ENCODE measurements around the gene RAB34.

The RAB34 gene

DNA sequence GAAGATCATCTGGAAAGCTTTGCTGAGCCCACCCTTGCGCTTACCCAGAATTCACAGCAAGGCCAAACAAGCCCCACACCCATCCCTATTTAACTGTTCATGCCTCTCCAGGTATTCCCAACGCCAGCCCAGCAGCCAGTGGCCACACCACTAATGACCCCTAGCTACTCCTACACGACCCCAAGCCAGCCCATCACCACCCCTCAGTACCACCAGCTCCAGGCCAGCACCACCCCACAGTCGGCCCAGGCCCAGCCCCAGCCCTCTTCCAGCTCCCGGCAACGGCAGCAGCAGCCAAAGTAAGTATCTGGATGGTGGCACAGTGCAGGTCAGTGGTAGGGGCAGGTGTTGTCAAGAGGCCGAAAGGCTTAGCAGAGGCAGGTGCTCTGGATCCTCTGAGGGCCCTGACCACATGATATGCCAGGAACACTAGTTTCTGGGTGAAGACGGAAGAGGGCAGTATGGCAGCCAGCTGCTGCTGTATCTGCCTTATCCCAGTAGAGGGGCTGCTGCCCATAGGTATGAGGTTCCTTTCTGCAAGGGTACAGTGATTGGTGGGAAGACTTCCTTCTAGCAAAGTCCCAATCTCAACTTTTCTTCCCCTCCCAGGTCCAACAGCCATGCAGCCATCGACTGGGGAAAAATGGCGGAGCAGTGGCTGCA is 16.7 kb downstream of the RAB34 start:
- Histone ChIP-seq H3K27me3 (ENCODE audit: control insufficient read depth, insufficient read depth, low read length) (no peaks in the 10 kb centered on the region), H3K9ac (ENCODE audit: low read depth, low read length) (no peak overlapping the region), H3K36me3 (ENCODE audit: control insufficient read depth, insufficient read depth, low read length) (peaks cover 91% of the 10 kb centered on the region), H3K4me1 (ENCODE audit: control insufficient read depth, insufficient read depth, low read length) (no peaks in the 10 kb centered on the region), H3K9me3 (ENCODE audit: control insufficient read depth, insufficient read depth, low read length) (no peaks in the 10 kb centered on the region), H3K4me3 (ENCODE audit: low read depth, low read length) (no peak overlapping the region)

- Histone ChIP-seq H3K9me3 (ENCODE audit: control insufficient read depth, insufficient read depth, low read length) (no peaks in the 10 kb centered on the region), H3K4me3 (ENCODE audit: low read depth, low read length) (no peak overlapping the region), H3K27me3 (ENCODE audit: control insufficient read depth, insufficient read depth, low read length) (no peaks in the 10 kb centered on the region), H3K36me3 (ENCODE audit: control insufficient read depth, insufficient read depth, low read length) (peaks cover 91% of the 10 kb centered on the region), H3K4me1 (ENCODE audit: control insufficient read depth, insufficient read depth, low read length) (no peaks in the 10 kb centered on the region), H3K9ac (ENCODE audit: low read depth, low read length) (no peak overlapping the region)
Observed at GRCh38 chr17:28700278-28700677, 17.4 kb downstream of the RAB34 start.

DNA sequence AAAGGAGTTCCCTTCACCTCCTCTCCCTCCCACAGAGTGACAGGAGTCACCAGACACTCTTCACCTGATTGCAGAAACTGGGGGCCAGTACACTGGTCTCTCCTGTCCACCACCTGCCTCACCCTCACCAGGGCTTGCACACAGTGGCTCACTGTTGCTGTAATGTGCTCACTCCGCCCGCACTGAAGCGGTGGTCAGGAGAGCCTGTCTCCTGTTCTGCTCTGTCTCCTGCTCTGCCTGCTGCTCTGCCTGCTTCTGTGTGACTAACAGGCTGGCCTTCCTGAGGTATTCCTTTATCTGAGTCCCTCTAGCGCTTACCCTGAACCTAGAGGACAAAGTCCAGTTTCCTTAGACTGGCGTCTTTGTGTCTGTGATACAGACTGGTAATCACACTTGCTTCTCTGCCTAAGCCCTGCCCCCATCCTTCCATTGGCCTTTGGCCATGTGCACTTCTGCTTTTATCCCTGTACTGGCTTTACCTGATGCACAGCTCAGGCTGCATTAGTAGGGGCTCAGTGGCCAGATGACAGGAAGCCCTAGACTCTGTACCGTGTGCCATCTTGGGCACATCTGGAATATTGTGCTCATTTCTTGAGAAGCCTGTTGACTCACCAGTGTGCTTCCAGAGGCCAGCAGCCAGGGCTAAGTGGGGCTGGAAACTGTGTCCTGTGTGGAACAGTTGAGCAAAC is 19.3 kb downstream of the RAB34 start:
- Histone ChIP-seq H3K4me3 (ENCODE audit: low read depth, low read length) (no peak overlapping the region), H3K4me1 (ENCODE audit: control insufficient read depth, insufficient read depth, low read length) (no peaks in the 10 kb centered on the region), H3K36me3 (ENCODE audit: control insufficient read depth, insufficient read depth, low read length) (peaks cover 86% of the 10 kb centered on the region), H3K9ac (ENCODE audit: low read depth, low read length) (no peak overlapping the region), H3K9me3 (ENCODE audit: control insufficient read depth, insufficient read depth, low read length) (no peaks in the 10 kb centered on the region), H3K27me3 (ENCODE audit: control insufficient read depth, insufficient read depth, low read length) (no peaks in the 10 kb centered on the region)

DNA sequence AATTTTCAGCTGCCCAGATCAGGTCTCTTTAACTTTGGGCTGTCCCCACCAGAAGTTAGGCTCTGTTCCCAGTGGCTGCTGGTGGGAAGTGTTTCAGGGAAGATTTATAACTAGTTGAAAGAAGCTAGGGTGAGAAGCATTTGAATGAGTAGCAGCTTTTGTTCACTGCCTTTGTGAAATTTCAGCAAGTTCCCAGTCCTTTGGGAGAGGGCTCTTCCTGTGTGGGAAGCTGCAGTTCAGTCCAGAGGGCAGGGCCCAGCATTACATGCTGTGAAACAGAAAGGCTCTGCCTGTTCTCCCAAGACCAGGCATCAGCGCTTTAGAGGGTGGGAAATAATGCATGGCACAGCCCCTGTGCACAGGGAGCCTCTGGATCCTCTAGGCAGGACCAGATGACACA is 23.8 kb downstream of the RAB34 start:
- H3K4me1 ChIP-seq (ENCODE audit: control insufficient read depth, insufficient read depth, low read length) = no peaks in the 10 kb centered on the region
- H3K27me3 ChIP-seq (ENCODE audit: control insufficient read depth, insufficient read depth, low read length) = no peaks in the 10 kb centered on the region
- no peak overlapping the region for H3K4me3 ChIP-seq (ENCODE audit: low read depth, low read length)
- peaks cover 70% of the 10 kb centered on the region for H3K36me3 ChIP-seq (ENCODE audit: control insufficient read depth, insufficient read depth, low read length)
- no peaks in the 10 kb centered on the region for H3K9me3 ChIP-seq (ENCODE audit: control insufficient read depth, insufficient read depth, low read length)
- no peak overlapping the region for H3K9ac ChIP-seq (ENCODE audit: low read depth, low read length)

- Histone ChIP-seq H3K9me3 (ENCODE audit: control insufficient read depth, insufficient read depth, low read length) (no peaks in the 10 kb centered on the region), H3K27me3 (ENCODE audit: control insufficient read depth, insufficient read depth, low read length) (no peaks in the 10 kb centered on the region), H3K9ac (ENCODE audit: low read depth, low read length) (no peak overlapping the region), H3K4me3 (ENCODE audit: low read depth, low read length) (no peak overlapping the region), H3K36me3 (ENCODE audit: control insufficient read depth, insufficient read depth, low read length) (peaks cover 63% of the 10 kb centered on the region), H3K4me1 (ENCODE audit: control insufficient read depth, insufficient read depth, low read length) (no peaks in the 10 kb centered on the region)
Observed at GRCh38 chr17:28689011-28689410, 28.7 kb downstream of the RAB34 start.

- no peaks in the 10 kb centered on the region for H3K9me3 ChIP-seq (ENCODE audit: control insufficient read depth, insufficient read depth, low read length)
- no peak overlapping the region for H3K4me3 ChIP-seq (ENCODE audit: low read depth, low read length)
- H3K27me3 ChIP-seq (ENCODE audit: control insufficient read depth, insufficient read depth, low read length) = no peaks in the 10 kb centered on the region
- H3K36me3 ChIP-seq (ENCODE audit: control insufficient read depth, insufficient read depth, low read length) = peaks cover 65% of the 10 kb centered on the region
- no peaks in the 10 kb centered on the region for H3K4me1 ChIP-seq (ENCODE audit: control insufficient read depth, insufficient read depth, low read length)
- no peak overlapping the region for H3K9ac ChIP-seq (ENCODE audit: low read depth, low read length)
Observed at GRCh38 chr17:28688481-28688880, 29.2 kb downstream of the RAB34 start.

DNA sequence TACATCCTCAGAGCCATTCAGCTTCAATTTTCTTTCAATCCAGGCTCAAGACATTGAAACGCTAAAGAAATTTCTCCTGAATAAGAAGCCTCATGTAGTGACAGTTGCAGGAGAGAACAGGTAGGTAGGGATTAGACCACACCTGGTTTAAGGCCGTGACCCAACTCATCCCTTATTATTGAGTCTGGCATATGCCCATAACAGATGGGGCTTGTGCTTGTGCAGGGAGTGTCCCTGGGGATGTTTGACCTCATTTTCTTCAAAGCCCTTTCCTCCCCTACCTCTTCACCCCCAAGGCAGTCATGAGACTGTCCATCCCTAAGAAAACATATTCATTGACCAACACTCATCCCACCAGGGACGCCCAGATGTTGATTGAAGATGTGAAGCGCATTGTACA is 31.4 kb downstream of the RAB34 start:
- Histone ChIP-seq H3K9me3 (ENCODE audit: control insufficient read depth, insufficient read depth, low read length) (no peaks in the 10 kb centered on the region), H3K4me3 (ENCODE audit: low read depth, low read length) (no peak overlapping the region), H3K27me3 (ENCODE audit: control insufficient read depth, insufficient read depth, low read length) (no peaks in the 10 kb centered on the region), H3K9ac (ENCODE audit: low read depth, low read length) (no peak overlapping the region), H3K36me3 (ENCODE audit: control insufficient read depth, insufficient read depth, low read length) (peaks cover 80% of the 10 kb centered on the region), H3K4me1 (ENCODE audit: control insufficient read depth, insufficient read depth, low read length) (no peaks in the 10 kb centered on the region)

DNA sequence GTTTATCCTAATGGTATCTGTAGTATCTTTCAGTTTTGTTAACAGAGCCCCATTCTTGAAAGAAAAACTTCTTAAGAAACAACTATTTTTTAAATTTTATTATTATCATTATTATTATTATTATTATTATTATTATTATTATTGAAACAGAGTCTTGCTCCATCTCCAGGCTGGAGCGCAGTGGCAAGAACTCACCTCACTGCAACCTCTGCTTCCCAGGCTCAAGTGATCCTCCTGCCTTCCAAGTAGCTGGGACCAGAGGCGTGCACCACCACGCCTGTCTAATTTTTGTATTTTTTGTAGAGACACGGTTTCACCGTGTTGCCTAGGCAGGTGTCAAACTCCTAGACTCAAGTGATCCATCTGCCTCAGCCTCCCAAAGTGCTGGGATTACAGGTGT is 32.3 kb downstream of the RAB34 start:
- H3K27me3 ChIP-seq (ENCODE audit: control insufficient read depth, insufficient read depth, low read length) = no peaks in the 10 kb centered on the region
- H3K4me3 ChIP-seq (ENCODE audit: low read depth, low read length) = no peak overlapping the region
- no peaks in the 10 kb centered on the region for H3K4me1 ChIP-seq (ENCODE audit: control insufficient read depth, insufficient read depth, low read length)
- H3K9me3 ChIP-seq (ENCODE audit: control insufficient read depth, insufficient read depth, low read length) = no peaks in the 10 kb centered on the region
- no peak overlapping the region for H3K9ac ChIP-seq (ENCODE audit: low read depth, low read length)
- peaks cover 78% of the 10 kb centered on the region for H3K36me3 ChIP-seq (ENCODE audit: control insufficient read depth, insufficient read depth, low read length)

- H3K4me1 ChIP-seq (ENCODE audit: control insufficient read depth, insufficient read depth, low read length) = no peaks in the 10 kb centered on the region
- no peak overlapping the region for H3K4me3 ChIP-seq (ENCODE audit: low read depth, low read length)
- no peaks in the 10 kb centered on the region for H3K27me3 ChIP-seq (ENCODE audit: control insufficient read depth, insufficient read depth, low read length)
- H3K9ac ChIP-seq (ENCODE audit: low read depth, low read length) = no peak overlapping the region
- H3K36me3 ChIP-seq (ENCODE audit: control insufficient read depth, insufficient read depth, low read length) = peaks cover 74% of the 10 kb centered on the region
- H3K9me3 ChIP-seq (ENCODE audit: control insufficient read depth, insufficient read depth, low read length) = no peaks in the 10 kb centered on the region
Observed at GRCh38 chr17:28684963-28685362, 32.7 kb downstream of the RAB34 start.

DNA sequence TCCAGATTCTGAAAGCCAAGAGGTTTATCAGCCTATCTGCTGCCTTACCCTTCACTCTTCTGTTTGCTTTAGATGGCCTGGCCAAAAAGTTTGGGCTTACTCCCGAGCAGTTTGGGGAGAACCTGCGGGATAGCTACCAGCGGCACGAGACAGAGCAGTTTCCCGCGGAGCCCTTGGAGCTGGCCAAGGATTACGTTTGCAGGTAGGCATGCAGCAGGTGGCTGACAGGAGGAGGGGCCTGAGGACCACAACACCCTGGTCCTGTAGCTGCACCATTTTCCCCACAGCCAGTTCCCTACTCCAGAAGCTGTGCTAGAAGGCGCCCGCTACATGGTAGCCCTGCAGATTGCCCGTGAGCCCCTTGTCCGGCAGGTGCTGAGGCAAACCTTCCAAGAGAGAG is 35.0 kb downstream of the RAB34 start:
- no peaks in the 10 kb centered on the region for H3K4me1 ChIP-seq (ENCODE audit: control insufficient read depth, insufficient read depth, low read length)
- no peaks in the 10 kb centered on the region for H3K9me3 ChIP-seq (ENCODE audit: control insufficient read depth, insufficient read depth, low read length)
- no peaks in the 10 kb centered on the region for H3K27me3 ChIP-seq (ENCODE audit: control insufficient read depth, insufficient read depth, low read length)
- no peak overlapping the region for H3K9ac ChIP-seq (ENCODE audit: low read depth, low read length)
- peaks cover 77% of the 10 kb centered on the region for H3K36me3 ChIP-seq (ENCODE audit: control insufficient read depth, insufficient read depth, low read length)
- no peak overlapping the region for H3K4me3 ChIP-seq (ENCODE audit: low read depth, low read length)

DNA sequence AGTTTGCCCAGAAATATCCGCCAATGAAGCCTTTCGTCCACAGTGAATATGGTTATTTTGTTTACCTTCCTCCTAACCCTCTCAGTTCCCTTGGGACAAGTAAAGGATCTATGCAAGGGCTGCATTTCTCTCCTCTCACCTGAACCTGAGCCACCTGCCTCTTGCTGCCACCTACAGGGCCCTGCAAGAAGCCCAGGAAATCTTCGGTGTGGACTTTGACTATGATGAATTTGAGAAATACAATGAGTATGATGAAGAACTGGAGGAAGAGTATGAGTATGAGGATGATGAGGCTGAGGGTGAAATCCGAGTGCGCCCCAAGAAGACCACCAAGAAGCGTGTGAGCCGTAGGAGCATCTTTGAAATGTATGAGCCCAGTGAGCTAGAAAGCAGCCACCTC is 41.7 kb downstream of the RAB34 start:
- Histone ChIP-seq H3K36me3 (ENCODE audit: control insufficient read depth, insufficient read depth, low read length) (peaks cover 67% of the 10 kb centered on the region), H3K4me1 (ENCODE audit: control insufficient read depth, insufficient read depth, low read length) (no peaks in the 10 kb centered on the region), H3K9me3 (ENCODE audit: control insufficient read depth, insufficient read depth, low read length) (no peaks in the 10 kb centered on the region), H3K27me3 (ENCODE audit: control insufficient read depth, insufficient read depth, low read length) (no peaks in the 10 kb centered on the region), H3K9ac (ENCODE audit: low read depth, low read length) (no peak overlapping the region), H3K4me3 (ENCODE audit: low read depth, low read length) (no peak overlapping the region)

- Histone ChIP-seq H3K27me3 (ENCODE audit: control insufficient read depth, insufficient read depth, low read length) (no peaks in the 10 kb centered on the region), H3K4me1 (ENCODE audit: control insufficient read depth, insufficient read depth, low read length) (no peaks in the 10 kb centered on the region), H3K9me3 (ENCODE audit: control insufficient read depth, insufficient read depth, low read length) (no peaks in the 10 kb centered on the region), H3K9ac (ENCODE audit: low read depth, low read length) (no peak overlapping the region), H3K36me3 (ENCODE audit: control insufficient read depth, insufficient read depth, low read length) (peaks cover 67% of the 10 kb centered on the region), H3K4me3 (ENCODE audit: low read depth, low read length) (no peak overlapping the region)
Observed at GRCh38 chr17:28675490-28675889, 42.2 kb downstream of the RAB34 start.
